Astrocyte (in vitro differentiated cells and primary cell): Measurements from ENCODE around the gene COX19. TPM values are rescaled to one million over a fixed set of nuclear protein-coding genes. Genes with fewer than 3 reads are reported as not detected.

Experiments
- DNase-seq: peaks from one replicate; pipeline ENCODE4 v3.0.0-alpha.2; 2010; ENCODE audit warnings: low read depth
- FAIRE-seq: peaks from 2 replicates; lab custom pipeline; 2011; peaks lifted over from hg19 to GRCh38; lab: Jason Lieb, UNC
- H2AFZ ChIP-seq: 2 replicates; pipeline ENCODE4 v1.6.0; 2012; ENCODE audit warnings: low read depth, low read length, inconsistent platforms
- H3K27ac ChIP-seq: 2 replicates; pipeline ENCODE4 v1.5.1; 2011; ENCODE audit warnings: low read depth, low read length, inconsistent platforms
- H3K27me3 ChIP-seq: 2 replicates; pipeline ENCODE4 v1.6.0; 2011; ENCODE audit warnings: low read length, inconsistent platforms; ENCODE audit not compliant: insufficient read depth
- H3K36me3 ChIP-seq: 2 replicates; pipeline ENCODE4 v1.5.1; 2011; ENCODE audit warnings: low read length, inconsistent platforms; ENCODE audit not compliant: insufficient read depth
- H3K4me1 ChIP-seq: 2 replicates; pipeline ENCODE4 v1.5.1; 2011; ENCODE audit warnings: low read length, inconsistent platforms; ENCODE audit not compliant: insufficient read depth
- H3K4me2 ChIP-seq: 2 replicates; pipeline ENCODE4 v1.6.0; 2012; ENCODE audit warnings: low read length, inconsistent platforms
- H3K4me3 ChIP-seq: 2 replicates; pipeline ENCODE4 v1.5.1; 2011; ENCODE audit warnings: low read depth, mild to moderate bottlenecking, low read length, inconsistent platforms; ENCODE audit not compliant: insufficient read depth
- H3K79me2 ChIP-seq: 2 replicates; pipeline ENCODE4 v1.6.0; 2012; ENCODE audit warnings: mild to moderate bottlenecking, low read length, inconsistent platforms; ENCODE audit not compliant: insufficient read depth
- H3K9ac ChIP-seq: 2 replicates; pipeline ENCODE4 v1.6.0; 2012; ENCODE audit warnings: mild to moderate bottlenecking, low read length, inconsistent platforms
- H3K9me3 ChIP-seq: 2 replicates; pipeline ENCODE4 v1.5.1; 2012; ENCODE audit warnings: low read depth, mild to moderate bottlenecking, low read length, inconsistent platforms; ENCODE audit not compliant: insufficient read depth
- H4K20me1 ChIP-seq: 2 replicates; pipeline ENCODE4 v1.6.0; 2012; ENCODE audit warnings: low read length, inconsistent platforms; ENCODE audit not compliant: insufficient read depth
- H3K27ac Mint-ChIP-seq: one replicate; pipeline ENCODE4 v1.8.0; 2021; ENCODE audit warnings: mild to moderate bottlenecking, mixed read lengths; ENCODE audit not compliant: unreplicated experiment
- H3K27me3 Mint-ChIP-seq: one replicate; pipeline ENCODE4 v1.8.0; 2021; ENCODE audit warnings: low read depth, mixed read lengths; ENCODE audit not compliant: unreplicated experiment
- H3K36me3 Mint-ChIP-seq: one replicate; pipeline ENCODE4 v1.8.0; 2021; ENCODE audit warnings: low read depth, mixed read lengths; ENCODE audit not compliant: unreplicated experiment
- H3K4me1 Mint-ChIP-seq: one replicate; pipeline ENCODE4 v1.8.0; 2021; ENCODE audit warnings: low read depth, mixed read lengths; ENCODE audit not compliant: unreplicated experiment
- H3K4me3 Mint-ChIP-seq: one replicate; pipeline ENCODE4 v1.8.0; 2021; ENCODE audit warnings: mild to moderate bottlenecking, moderate library complexity, mixed read lengths; ENCODE audit not compliant: unreplicated experiment
- H3K9me3 Mint-ChIP-seq: one replicate; pipeline ENCODE4 v1.8.0; 2021; ENCODE audit warnings: mild to moderate bottlenecking, mixed read lengths; ENCODE audit not compliant: unreplicated experiment
- CTCF ChIP-seq: IDR thresholded peaks from 2 replicates; pipeline ENCODE4 v1.5.1; 2011; ENCODE audit warnings: low read depth, mild to moderate bottlenecking, inconsistent platforms, low read length, moderate library complexity; ENCODE audit not compliant: insufficient read depth
- EZH2 ChIP-seq: IDR thresholded peaks from 2 replicates; pipeline ENCODE4 v1.6.1; 2012; ENCODE audit warnings: mild to moderate bottlenecking, low read length, inconsistent platforms; ENCODE audit not compliant: insufficient read depth
- total RNA-seq: library from RNA; stranded (reverse); gene quantifications from 2 replicates; pipeline ENCODE4 v1.2.1, GENCODE V29; 2021

COX19 gene
- total RNA-seq, 1 donor from 2014 or later, result 13.4 TPM

GRCh38 chr7:969403-969802, 5.9 kb downstream of the COX19 start:
- DNase-seq, result no peak
- Histone ChIP-seq H3K4me2 (no peak overlapping the region), H4K20me1 (peaks cover 72% of the 10 kb centered on the region), H3K36me3 (peaks cover 28% of the 10 kb centered on the region), H3K4me1 (peaks cover 3% of the 10 kb centered on the region), H3K9me3 (no peaks in the 10 kb centered on the region), H3K79me2 (peaks cover 50% of the 10 kb centered on the region), H3K27ac (no peak overlapping the region), H2AFZ (no peak overlapping the region), H3K9ac (no peak overlapping the region), H3K27me3 (no peaks in the 10 kb centered on the region), H3K4me3 (no peak overlapping the region)
- peaks cover 6% of the 10 kb centered on the region for H3K4me1 Mint-ChIP-seq
- no peak overlapping the region for H3K4me3 Mint-ChIP-seq
- no peak overlapping the region for H3K27ac Mint-ChIP-seq
- H3K9me3 Mint-ChIP-seq, result no peaks in the 10 kb centered on the region
- FAIRE-seq, result no peak
- no peaks in the 10 kb centered on the region for H3K27me3 Mint-ChIP-seq
- TF ChIP-seq CTCF (no peak), EZH2 (no peak)
- peaks cover 11% of the 10 kb centered on the region for H3K36me3 Mint-ChIP-seq

- peaks cover 65% of the 10 kb centered on the region for H4K20me1 ChIP-seq
- Mint-ChIP-seq H3K4me1 (peaks cover 6% of the 10 kb centered on the region), H3K36me3 (peaks cover 11% of the 10 kb centered on the region), H3K9me3 (no peaks in the 10 kb centered on the region), H3K4me3 (no peak overlapping the region), H3K27ac (no peak overlapping the region), H3K27me3 (no peaks in the 10 kb centered on the region)
- H3K36me3 ChIP-seq, result peaks cover 28% of the 10 kb centered on the region
- no peak overlapping the region for H3K9ac ChIP-seq
- H2AFZ ChIP-seq, result no peak overlapping the region
- peaks cover 41% of the 10 kb centered on the region for H3K79me2 ChIP-seq
- TF ChIP-seq CTCF (no peak), EZH2 (no peak)
- no peaks in the 10 kb centered on the region for H3K4me1 ChIP-seq
- DNase-seq (no peak), FAIRE-seq (no peak)
- no peak overlapping the region for H3K4me3 ChIP-seq
- no peak overlapping the region for H3K4me2 ChIP-seq
- H3K27ac ChIP-seq, result no peak overlapping the region
- no peaks in the 10 kb centered on the region for H3K9me3 ChIP-seq
- H3K27me3 ChIP-seq, result no peaks in the 10 kb centered on the region
Measured at GRCh38 chr7:968205-969105, 6.9 kb downstream of the COX19 start.
